SK-N-SH (cell line): ENCODE results near the gene KIF3C.

Experiments used
- CHD2 ChIP-seq: fragments of 150-350 bp; IDR thresholded peaks from 2 replicates; pipeline ENCODE4 v1.6.1; 2018; ENCODE audit warnings: low read length; ENCODE audit not compliant: partially characterized antibody
- EP300 ChIP-seq, 2 experiments: IDR thresholded peaks; 2 replicates each; pipeline versions ENCODE4 v1.4.0 to v1.6.1; 2012; ENCODE audit warnings: borderline replicate concordance in 1 of 2, low read depth in 1 of 2, low read length in 1 of 2
- EZH2phosphoT487 ChIP-seq: fragments of 200-600 bp; sonication (generic); IDR thresholded peaks from 2 replicates; pipeline ENCODE4 v1.6.1; 2017; ENCODE audit warnings: low read depth, mixed run types, mild to moderate bottlenecking, antibody characterized with exemption, moderate library complexity, borderline replicate concordance
- FOXM1 ChIP-seq: IDR thresholded peaks from 2 replicates; pipeline ENCODE4 v1.4.0; 2012; ENCODE audit warnings: low read depth, mild to moderate bottlenecking
- GABPA ChIP-seq: IDR thresholded peaks from 2 replicates; pipeline ENCODE4 v1.4.0; 2012; ENCODE audit warnings: low read depth, mild to moderate bottlenecking
- JUND ChIP-seq: IDR thresholded peaks from 2 replicates; pipeline ENCODE4 v1.4.0; 2012
- MEF2A ChIP-seq: IDR thresholded peaks from 2 replicates; pipeline ENCODE4 v1.4.0; 2012; ENCODE audit warnings: low read depth, borderline replicate concordance
- RCOR1 ChIP-seq: fragments of 150-350 bp; IDR thresholded peaks from 2 replicates; pipeline ENCODE4 v1.6.1; 2017; ENCODE audit warnings: antibody characterized with exemption, low read length
- RXRA ChIP-seq: IDR thresholded peaks from 2 replicates; pipeline ENCODE4 v1.4.0; 2012; ENCODE audit warnings: low read depth, mild to moderate bottlenecking, borderline replicate concordance
- TEAD4 ChIP-seq: IDR thresholded peaks from 2 replicates; pipeline ENCODE4 v1.4.0; 2012; ENCODE audit warnings: mild to moderate bottlenecking, borderline replicate concordance; ENCODE audit not compliant: insufficient read depth
- USF2 ChIP-seq: fragments of 150-350 bp; IDR thresholded peaks from 2 replicates; pipeline ENCODE4 v1.6.1; 2017; ENCODE audit warnings: antibody characterized with exemption, low read length, low read depth, borderline replicate concordance
- TF ChIP-seq, protein P1 (sequence below): fragments of 200-600 bp; sonication (generic); IDR thresholded peaks from 2 replicates; pipeline ENCODE4 v1.6.1; 2017; ENCODE audit warnings: antibody characterized with exemption, mild to moderate bottlenecking, moderate library complexity

- TF ChIP-seq FOXM1: no peak
- no peak for TF ChIP-seq USF2
- TF ChIP-seq MEF2A: no peak
- TF ChIP-seq, protein P1, sequence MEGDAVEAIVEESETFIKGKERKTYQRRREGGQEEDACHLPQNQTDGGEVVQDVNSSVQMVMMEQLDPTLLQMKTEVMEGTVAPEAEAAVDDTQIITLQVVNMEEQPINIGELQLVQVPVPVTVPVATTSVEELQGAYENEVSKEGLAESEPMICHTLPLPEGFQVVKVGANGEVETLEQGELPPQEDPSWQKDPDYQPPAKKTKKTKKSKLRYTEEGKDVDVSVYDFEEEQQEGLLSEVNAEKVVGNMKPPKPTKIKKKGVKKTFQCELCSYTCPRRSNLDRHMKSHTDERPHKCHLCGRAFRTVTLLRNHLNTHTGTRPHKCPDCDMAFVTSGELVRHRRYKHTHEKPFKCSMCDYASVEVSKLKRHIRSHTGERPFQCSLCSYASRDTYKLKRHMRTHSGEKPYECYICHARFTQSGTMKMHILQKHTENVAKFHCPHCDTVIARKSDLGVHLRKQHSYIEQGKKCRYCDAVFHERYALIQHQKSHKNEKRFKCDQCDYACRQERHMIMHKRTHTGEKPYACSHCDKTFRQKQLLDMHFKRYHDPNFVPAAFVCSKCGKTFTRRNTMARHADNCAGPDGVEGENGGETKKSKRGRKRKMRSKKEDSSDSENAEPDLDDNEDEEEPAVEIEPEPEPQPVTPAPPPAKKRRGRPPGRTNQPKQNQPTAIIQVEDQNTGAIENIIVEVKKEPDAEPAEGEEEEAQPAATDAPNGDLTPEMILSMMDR: no peak
- TF ChIP-seq GABPA: no peak
- no peak for TF ChIP-seq EZH2phosphoT487
- TF ChIP-seq TEAD4: no peak
- TF ChIP-seq EP300 (IDR thresholded peaks at IDR 0.05; ENCODE audit: borderline replicate concordance in 1 of 2, low read depth in 1 of 2, low read length in 1 of 2): no peak
- TF ChIP-seq RCOR1: no peak
- no peak for TF ChIP-seq RXRA
- TF ChIP-seq CHD2: no peak
- TF ChIP-seq JUND: no peak
Measured at GRCh38 chr2:25920336-25920735, 62.0 kb downstream of the KIF3C start.
